Fibroblast of mammary gland (primary cell): Measurements from ENCODE around the gene SLCO4A1.
"Not testable (repeated sequence)": the region's sequence is repeated elsewhere in the genome, so short reads cannot be mapped to it uniquely, and the experiment has no call there.

ENCODE experiments used
- DNase-seq: peaks from one replicate; pipeline ENCODE4 v3.0.0-alpha.2; 2010; ENCODE audit warnings: low read depth
- H3K4me3 ChIP-seq: 2 replicates; pipeline ENCODE4 v1.5.1; 2011; ENCODE audit warnings: low read depth, mild to moderate bottlenecking, low read length, moderate library complexity; ENCODE audit not compliant: control insufficient read depth
- TF ChIP-seq, protein P1 (sequence below): conservative IDR thresholded peaks from 2 replicates; pipeline ENCODE4 v1.5.1; 2011; ENCODE audit warnings: low read depth, low read length, inconsistent platforms; ENCODE audit not compliant: control insufficient read depth, insufficient read depth

SLCO4A1 gene

DNA sequence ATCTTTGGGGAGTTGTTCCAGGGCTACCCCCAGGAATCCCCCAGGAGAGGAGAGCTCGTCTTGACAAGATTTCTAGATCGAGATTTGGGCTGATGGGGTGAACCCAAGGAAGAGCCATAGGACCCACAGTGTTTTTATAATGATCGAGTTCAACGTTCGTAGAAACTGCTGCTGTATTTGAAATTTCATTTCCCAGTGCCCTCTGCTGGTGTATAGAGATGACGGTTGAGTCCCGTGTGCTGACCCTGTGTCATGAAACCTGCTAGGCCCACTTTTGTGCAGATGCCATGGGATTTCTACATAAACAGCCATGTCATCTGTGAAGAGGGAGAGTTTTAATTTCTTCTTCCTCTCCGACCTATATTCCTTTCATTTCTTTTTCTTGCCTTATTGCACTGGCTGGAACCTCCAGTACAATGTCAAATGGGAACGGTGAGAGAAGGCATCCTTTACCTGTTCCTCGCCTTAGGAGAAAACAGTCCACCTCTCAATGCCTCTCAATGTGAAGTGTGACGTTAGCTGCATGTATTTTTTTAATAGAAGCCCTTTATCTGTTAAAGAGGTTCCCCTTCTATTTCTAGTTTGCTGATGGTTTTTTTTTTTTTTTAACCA lies 37.8 kb downstream of the SLCO4A1 start:
- TF ChIP-seq, protein P1, sequence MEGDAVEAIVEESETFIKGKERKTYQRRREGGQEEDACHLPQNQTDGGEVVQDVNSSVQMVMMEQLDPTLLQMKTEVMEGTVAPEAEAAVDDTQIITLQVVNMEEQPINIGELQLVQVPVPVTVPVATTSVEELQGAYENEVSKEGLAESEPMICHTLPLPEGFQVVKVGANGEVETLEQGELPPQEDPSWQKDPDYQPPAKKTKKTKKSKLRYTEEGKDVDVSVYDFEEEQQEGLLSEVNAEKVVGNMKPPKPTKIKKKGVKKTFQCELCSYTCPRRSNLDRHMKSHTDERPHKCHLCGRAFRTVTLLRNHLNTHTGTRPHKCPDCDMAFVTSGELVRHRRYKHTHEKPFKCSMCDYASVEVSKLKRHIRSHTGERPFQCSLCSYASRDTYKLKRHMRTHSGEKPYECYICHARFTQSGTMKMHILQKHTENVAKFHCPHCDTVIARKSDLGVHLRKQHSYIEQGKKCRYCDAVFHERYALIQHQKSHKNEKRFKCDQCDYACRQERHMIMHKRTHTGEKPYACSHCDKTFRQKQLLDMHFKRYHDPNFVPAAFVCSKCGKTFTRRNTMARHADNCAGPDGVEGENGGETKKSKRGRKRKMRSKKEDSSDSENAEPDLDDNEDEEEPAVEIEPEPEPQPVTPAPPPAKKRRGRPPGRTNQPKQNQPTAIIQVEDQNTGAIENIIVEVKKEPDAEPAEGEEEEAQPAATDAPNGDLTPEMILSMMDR: no peak
- no peak overlapping the region for H3K4me3 ChIP-seq
- no peak for DNase-seq

DNA sequence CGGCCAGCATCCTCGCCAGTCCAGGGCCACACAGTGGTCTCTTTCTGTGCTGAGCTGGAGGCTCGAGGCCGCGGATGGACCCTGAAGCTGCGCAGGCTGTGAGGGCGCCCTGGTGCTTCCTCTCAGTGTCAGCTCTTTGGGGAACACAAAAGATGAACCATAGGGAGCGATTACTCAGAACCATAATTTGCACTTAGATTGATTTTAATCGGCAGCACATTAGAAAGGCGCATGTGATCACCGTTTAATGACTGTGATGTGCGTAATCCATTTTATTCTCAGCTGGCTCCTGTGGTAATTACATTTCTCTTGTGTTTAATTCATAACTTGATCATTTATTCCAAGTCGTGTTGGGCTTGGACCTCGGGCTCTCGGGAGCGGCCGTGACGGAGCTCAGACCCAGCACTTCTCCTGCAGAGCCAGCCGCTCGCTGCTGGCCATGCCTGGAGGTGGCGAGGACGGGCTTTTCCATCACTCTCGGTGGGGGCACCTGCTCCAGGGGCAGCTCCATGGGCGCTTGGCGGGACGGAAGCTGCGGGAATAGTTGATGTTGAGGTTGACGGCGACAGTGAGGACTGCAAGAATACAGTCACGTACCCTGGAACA lies 40.7 kb downstream of the SLCO4A1 start:
- TF ChIP-seq, protein P1: no peak
- no peak overlapping the region for H3K4me3 ChIP-seq
- DNase-seq: no peak

DNA sequence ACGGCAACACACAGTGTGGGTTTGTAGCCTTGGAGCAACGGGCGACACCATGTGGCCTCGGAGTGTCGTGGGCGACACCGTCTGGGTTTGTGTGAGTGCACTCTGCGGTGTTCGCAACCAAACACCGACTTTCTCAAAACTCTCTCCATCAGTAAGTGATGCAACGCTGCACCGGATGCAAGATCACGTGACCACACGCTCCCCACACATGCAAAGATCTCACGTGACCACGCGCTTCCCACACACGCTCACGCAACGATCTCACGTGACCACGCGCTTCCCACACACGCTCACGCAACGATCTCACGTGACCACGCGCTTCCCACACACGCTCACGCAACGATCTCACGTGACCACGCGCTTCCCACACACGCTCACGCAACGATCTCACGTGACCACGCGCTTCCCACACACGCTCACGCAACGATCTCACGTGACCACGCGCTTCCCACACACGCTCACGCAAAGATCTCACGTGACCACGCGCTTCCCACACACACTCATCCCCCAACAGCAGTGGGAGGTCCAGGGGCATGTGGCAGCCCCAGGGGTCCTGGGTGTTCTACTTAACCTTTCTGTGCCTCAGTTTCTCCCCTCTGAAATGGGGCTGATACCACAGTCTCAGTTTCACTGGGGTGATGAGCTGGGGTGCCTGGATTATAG lies 41.5 kb downstream of the SLCO4A1 start:
- H3K4me3 ChIP-seq, DNase-seq: not testable (repeated sequence)

DNA sequence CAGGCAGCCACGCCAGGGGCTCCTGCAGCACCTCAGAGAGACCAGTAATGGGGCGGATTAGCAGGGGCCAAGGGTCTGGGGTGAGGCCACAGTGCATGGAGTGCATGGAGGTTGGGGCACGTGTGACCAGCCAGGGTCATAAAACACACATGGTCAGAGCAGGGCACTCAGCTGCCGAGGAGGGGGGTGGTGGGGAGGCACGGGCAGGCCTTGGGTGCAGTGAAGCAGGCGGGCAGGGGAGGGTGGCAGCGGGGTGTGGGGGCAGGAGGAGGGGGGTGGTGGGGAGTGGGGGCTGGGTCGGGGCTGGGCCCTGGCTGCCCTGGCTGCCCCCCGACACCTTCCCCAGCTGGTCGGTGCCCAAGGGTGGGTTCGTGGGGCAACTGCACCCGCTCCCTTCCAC lies 42.7 kb downstream of the SLCO4A1 start:
- no peak for DNase-seq
- TF ChIP-seq, protein P1: no peak
- no peak overlapping the region for H3K4me3 ChIP-seq

DNA sequence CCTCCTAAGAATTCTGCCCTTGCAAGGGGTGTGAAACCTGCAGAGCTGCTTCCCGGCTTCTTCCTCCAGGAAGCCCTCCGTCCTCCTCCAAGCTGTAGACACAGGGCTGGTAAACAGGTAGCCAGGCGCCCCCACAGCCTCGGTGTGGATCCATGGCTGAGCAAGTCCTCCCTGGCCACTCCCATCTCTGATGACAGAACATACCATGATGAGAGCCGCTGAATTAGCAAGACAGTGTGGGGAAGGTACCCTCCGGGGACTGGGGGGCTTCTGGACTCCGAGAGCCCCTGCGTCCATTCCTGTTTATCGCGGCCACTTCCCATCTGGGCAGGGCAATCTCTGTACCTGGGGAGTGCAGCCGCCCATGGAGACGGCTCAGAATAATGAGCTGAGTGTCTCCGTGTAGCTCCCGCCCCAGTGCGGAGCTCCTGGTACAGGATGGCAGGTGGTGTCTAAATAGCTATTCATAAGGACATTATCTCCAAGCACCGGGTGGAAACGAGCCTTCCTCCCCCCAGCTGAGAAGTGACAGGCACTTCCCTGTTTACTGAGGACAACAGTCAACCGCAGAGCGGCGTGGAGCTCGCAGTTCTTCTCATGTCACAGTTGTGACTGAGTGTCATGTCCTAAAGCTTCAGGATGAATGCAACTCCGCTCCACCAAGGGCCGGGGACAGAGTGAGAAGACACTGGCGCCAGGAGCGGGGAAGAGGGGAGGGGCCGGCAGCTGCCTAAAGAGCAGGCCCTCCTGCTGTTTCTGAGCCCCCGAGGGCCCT lies 43.7 kb downstream of the SLCO4A1 start:
- TF ChIP-seq, protein P1: no peak
- H3K4me3 ChIP-seq: no peak overlapping the region
- no peak for DNase-seq

DNA sequence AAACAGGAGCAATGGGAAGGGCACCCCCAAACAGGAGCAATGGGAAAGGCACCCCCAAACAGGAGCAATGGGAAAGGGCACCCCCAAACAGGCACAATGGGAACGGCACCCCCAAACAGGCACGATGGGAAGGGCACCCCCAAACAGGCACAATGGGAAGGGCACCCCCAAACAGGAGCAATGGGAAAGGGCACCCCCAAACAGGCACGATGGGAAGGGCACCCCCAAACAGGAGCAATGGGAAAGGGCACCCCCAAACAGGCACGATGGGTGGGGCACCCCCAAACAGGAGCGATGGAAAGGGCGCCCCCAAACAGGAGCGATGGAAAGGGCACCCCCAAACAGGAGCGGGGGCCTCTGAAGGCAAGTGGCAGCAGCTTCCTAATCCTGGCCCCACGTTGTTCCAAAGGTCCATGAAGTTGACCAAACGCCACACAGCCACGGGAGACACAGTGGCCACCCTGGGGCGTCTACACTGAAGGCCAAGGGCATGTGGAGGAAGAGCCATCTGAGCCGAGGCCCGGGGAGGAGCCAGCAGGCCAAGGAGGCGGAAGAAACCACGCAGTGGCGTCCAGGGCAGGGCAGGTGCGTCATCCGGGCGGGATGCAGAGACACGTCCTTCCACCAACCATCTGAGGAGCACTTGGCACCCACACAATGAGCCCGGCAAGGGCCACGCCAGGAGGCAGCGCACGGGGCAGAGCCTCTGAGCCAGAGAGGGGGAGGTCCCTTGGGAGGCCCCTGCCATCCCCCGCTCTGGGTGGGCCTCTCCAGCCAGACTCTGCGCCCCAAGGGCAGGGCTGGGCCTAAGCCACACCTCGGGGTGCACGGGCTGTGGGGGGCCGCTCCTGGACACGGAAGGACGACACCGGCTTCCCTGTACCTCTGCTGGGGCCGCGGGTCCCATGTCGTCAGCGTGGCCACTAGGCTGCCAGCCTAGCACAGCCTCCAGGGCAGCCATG lies 44.8 kb downstream of the SLCO4A1 start:
- no peak overlapping the region for H3K4me3 ChIP-seq
- DNase-seq: no peak
- TF ChIP-seq, protein P1: no peak
